ENCODE results near the gene PCSK6. TPM values are rescaled to one million over a fixed set of nuclear protein-coding genes. Genes with fewer than 3 reads are reported as not detected.

PCSK6 gene
- total and polyA plus RNA-seq, 7 donors, result 8.3 to 32.7 (median 13.3) TPM

DNA sequence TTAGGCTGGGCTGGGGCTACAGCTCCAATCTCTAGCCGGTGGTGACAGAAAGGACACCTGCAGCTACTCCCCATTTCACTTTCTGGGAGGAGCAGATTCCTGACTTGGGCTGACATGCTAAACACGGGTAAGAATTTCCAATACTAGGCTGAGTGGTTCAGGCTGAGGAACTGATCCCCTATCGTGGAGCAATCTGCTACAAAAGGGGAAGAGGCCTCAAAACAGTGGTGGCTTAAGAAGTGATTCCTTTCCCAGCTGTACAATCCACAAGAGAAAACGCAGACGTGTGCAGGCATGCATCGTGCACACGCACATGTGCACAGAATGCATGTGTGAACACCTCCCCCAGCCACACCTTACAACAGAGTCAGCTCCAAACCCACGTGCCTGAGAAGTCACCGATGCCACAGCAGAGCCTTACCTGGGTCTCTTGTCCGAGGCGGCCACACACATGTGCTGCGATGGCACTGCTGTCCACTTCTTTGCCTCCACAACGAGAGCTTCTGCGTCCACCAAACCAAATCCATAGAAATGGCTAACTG is 107.8 kb downstream of the PCSK6 start:
- intact Hi-C loops (cut with DNase I), result no loop called here
- Histone ChIP-seq H3K27ac (no peak overlapping the region), H3K27me3 (ENCODE audit: insufficient read depth in 3 of 3, low read length in 2 of 3) (no peaks in the 10 kb centered on the region), H3K4me1 (no peaks in the 10 kb centered on the region), H3K9me3 (no peaks in the 10 kb centered on the region), H3K4me3 (no peak overlapping the region), H3K36me3 (ENCODE audit: insufficient read depth in 1 of 2, low read depth in 1 of 2) (peaks cover 0 to 45% of the 10 kb centered on the region in 2 donors)
- 77 to 81% (median 78%) methylated on average over 14 of the region's 14 CpGs for WGBS, 3 donors
- no peak for ATAC-seq
- DNase-seq, result peak in 1 of 2 donors; percentile 28
- TF ChIP-seq, protein P1, sequence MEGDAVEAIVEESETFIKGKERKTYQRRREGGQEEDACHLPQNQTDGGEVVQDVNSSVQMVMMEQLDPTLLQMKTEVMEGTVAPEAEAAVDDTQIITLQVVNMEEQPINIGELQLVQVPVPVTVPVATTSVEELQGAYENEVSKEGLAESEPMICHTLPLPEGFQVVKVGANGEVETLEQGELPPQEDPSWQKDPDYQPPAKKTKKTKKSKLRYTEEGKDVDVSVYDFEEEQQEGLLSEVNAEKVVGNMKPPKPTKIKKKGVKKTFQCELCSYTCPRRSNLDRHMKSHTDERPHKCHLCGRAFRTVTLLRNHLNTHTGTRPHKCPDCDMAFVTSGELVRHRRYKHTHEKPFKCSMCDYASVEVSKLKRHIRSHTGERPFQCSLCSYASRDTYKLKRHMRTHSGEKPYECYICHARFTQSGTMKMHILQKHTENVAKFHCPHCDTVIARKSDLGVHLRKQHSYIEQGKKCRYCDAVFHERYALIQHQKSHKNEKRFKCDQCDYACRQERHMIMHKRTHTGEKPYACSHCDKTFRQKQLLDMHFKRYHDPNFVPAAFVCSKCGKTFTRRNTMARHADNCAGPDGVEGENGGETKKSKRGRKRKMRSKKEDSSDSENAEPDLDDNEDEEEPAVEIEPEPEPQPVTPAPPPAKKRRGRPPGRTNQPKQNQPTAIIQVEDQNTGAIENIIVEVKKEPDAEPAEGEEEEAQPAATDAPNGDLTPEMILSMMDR (IDR thresholded peaks at IDR 0.05), result no peak

DNA sequence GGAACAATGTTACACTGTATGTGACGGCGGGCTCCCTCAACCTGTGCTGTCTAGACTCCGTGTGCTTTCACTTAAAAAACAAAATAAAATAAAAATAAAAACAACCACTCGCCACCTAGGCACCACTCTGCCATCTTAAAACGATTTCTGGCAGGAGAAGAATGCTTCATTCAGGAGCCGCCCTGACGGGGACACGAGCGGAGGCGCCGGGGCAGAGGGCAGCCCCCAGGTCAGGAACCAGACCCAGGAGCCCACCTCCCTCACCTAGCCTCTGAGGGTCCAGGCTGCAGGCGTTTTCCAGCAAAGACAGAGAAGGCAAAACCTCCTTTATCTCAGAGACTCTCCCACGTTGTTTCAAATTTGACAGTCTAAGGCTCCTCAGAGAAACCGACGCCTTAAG is 109.4 kb downstream of the PCSK6 start:
- H3K27me3 ChIP-seq (ENCODE audit: insufficient read depth in 3 of 3, low read length in 2 of 3), result no peaks in the 10 kb centered on the region
- H3K4me3 ChIP-seq, result no peak overlapping the region
- WGBS, 3 donors, result 90 to 92% (median 92%) methylated on average over 15 of the region's 15 CpGs
- TF ChIP-seq, protein P1 (IDR thresholded peaks at IDR 0.05), result no peak
- H3K9me3 ChIP-seq, result no peaks in the 10 kb centered on the region
- intact Hi-C loops (cut with DNase I), result no loop called here
- no peak for ATAC-seq
- peaks cover 0 to 33% of the 10 kb centered on the region in 2 donors for H3K36me3 ChIP-seq (ENCODE audit: insufficient read depth in 1 of 2, low read depth in 1 of 2)
- H3K27ac ChIP-seq, result no peak overlapping the region
- DNase-seq, result peak in 1 of 2 donors; percentile 36
- H3K4me1 ChIP-seq, result no peaks in the 10 kb centered on the region

DNA sequence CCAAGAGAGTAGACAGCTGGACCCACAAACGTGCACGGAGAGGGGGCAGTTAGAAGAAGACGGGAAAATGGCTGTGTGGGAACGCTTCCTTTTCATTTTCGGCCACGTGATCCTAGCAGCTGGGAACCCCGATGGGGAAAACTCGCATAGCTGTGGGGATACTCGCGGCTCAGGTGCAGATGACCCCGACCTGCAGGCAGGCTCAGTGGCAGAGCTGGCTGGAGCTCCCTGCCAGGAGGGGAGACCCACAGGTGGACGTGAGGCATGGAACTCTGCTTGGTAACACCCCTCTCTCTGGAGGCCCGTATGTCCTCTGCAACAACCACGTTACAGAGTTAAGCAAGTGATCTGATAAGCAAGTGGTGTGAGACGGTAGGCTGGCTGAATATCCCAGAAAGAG is 109.9 kb downstream of the PCSK6 start:
- peak in 1 of 2 donors; percentile 43 for DNase-seq
- intact Hi-C loops (cut with DNase I), result loop anchor here in 1 of 2 donors (10.0 kb wide), 1 partner anchor 125 kb away; no protein-coding TSS in a partner anchor
- 76 to 82% (median 79%) methylated on average over 15 of the region's 15 CpGs for WGBS, 3 donors

DNA sequence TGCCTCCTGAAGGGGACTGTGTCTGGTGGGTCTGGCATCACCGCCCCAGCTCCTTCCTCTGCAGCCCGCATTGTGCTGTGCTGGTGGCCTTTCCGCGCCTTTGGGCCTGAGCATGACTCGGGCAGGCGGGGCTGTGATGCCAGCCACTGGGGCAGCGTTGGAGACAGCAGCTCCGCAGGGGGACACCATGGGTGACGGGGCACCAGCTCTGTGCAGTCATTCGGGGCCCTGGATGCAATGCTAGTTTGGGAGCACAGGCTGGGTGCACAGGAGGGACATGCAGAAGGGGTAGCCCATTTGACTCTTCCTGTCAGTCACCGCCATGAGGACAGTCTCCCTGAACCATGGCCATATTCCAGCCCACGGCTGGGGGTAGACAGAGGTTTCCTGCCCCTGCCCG is 110.6 kb downstream of the PCSK6 start:
- Histone ChIP-seq H3K4me3 (no peak overlapping the region), H3K36me3 (ENCODE audit: insufficient read depth in 1 of 2, low read depth in 1 of 2) (peaks cover 0 to 27% of the 10 kb centered on the region in 2 donors), H3K4me1 (no peaks in the 10 kb centered on the region), H3K9me3 (no peaks in the 10 kb centered on the region), H3K27ac (no peak overlapping the region), H3K27me3 (ENCODE audit: insufficient read depth in 3 of 3, low read length in 2 of 3) (no peaks in the 10 kb centered on the region)
- WGBS, 3 donors, result 88 to 95% (median 94%) methylated on average over 13 of the region's 13 CpGs
- ATAC-seq (no peak), DNase-seq (peak in 1 of 2 donors; percentile 38)
- TF ChIP-seq, protein P1 (IDR thresholded peaks at IDR 0.05), result no peak
- intact Hi-C loops (cut with DNase I), result loop anchor here in 1 of 2 donors (10.0 kb wide), 1 partner anchor 126 kb away; no protein-coding TSS in a partner anchor

More for the DNA sequence above, 109.9 kb downstream of the PCSK6 start:
- no peaks in the 10 kb centered on the region for H3K9me3 ChIP-seq
- TF ChIP-seq, protein P1 (IDR thresholded peaks at IDR 0.05), result no peak
- ATAC-seq, result no peak
- no peaks in the 10 kb centered on the region for H3K27me3 ChIP-seq (ENCODE audit: insufficient read depth in 3 of 3, low read length in 2 of 3)
- peaks cover 0 to 33% of the 10 kb centered on the region in 2 donors for H3K36me3 ChIP-seq (ENCODE audit: insufficient read depth in 1 of 2, low read depth in 1 of 2)
- H3K4me1 ChIP-seq, result no peaks in the 10 kb centered on the region
- H3K4me3 ChIP-seq, result no peak overlapping the region
- no peak overlapping the region for H3K27ac ChIP-seq
